ENCODE results near the gene TMEM175.
"Not testable (repeated sequence)": the region's sequence is repeated elsewhere in the genome, so short reads cannot be mapped to it uniquely, and the experiment has no call there.

TMEM175 gene

GRCh38 chr4:993111-994029 lies 61.1 kb downstream of the TMEM175 start, which contains the start of gene SLC26A1:
Gene SLC26A1, minus strand, starts transcription at chr4:993404. Its CDS starts 1,701 bp downstream, at chr4:991703.
- DNase-seq: no peak

- DNase-seq: no peak
Observed at GRCh38 chr4:995311-996026, 63.2 kb downstream of the TMEM175 start.

- DNase-seq: no peak
Observed at GRCh38 chr4:996030-996996, 64.1 kb downstream of the TMEM175 start.

- no peak for DNase-seq
Observed at GRCh38 chr4:996997-997374, 64.7 kb downstream of the TMEM175 start.

GRCh38 chr4:997375-998071 lies 65.3 kb downstream of the TMEM175 start:
- DNase-seq: no peak

GRCh38 chr4:998096-998691 lies 65.9 kb downstream of the TMEM175 start:
- DNase-seq: no peak

GRCh38 chr4:999240-999863 lies 67.1 kb downstream of the TMEM175 start:
- DNase-seq: not testable (repeated sequence)

GRCh38 chr4:999882-1000425 lies 67.7 kb downstream of the TMEM175 start:
- no peak for DNase-seq

GRCh38 chr4:1000686-1001260 lies 68.5 kb downstream of the TMEM175 start:
- DNase-seq: no peak

GRCh38 chr4:1001561-1002130 lies 69.4 kb downstream of the TMEM175 start:
- no peak for DNase-seq

GRCh38 chr4:1002131-1002630 lies 69.9 kb downstream of the TMEM175 start:
- no peak for DNase-seq

GRCh38 chr4:1002631-1003251 lies 70.5 kb downstream of the TMEM175 start:
- no peak for DNase-seq

- DNase-seq: no peak
Observed at GRCh38 chr4:1003271-1004070, 71.2 kb downstream of the TMEM175 start.

- DNase-seq: no peak
Observed at GRCh38 chr4:1004071-1004418, 71.8 kb downstream of the TMEM175 start.

GRCh38 chr4:1004557-1005485 lies 72.6 kb downstream of the TMEM175 start:
- DNase-seq: no peak

GRCh38 chr4:1006856-1007255 lies 74.6 kb downstream of the TMEM175 start:
- DNase-seq: no peak

All from NCI-H226 (cell line).